WTC11 (cell line): ENCODE measurements around the gene MALT1. TPM values are rescaled to one million over a fixed set of nuclear protein-coding genes. Genes with fewer than 3 reads are reported as not detected.

ENCODE experiments used
- ATAC-seq: fragments of 200-7000 bp; cut with Tn5 transposase; 2 replicates; pipeline ENCODE4 v1.10.0; 2021; ENCODE audit warnings: mild to moderate bottlenecking, moderate library complexity
- CTCF ChIA-PET: fragments of 300-600 bp; sonication (Branson Sonifier 250); formaldehyde crosslinking; loops from one replicate; lab custom pipeline; 2021; ENCODE audit warnings: antibody characterized with exemption; lab: Charles Lee
- POLR2A ChIA-PET: fragments of 350-600 bp; sonication (Branson Sonifier 250); formaldehyde crosslinking; loops from one replicate; lab custom pipeline; 2021; ENCODE audit warnings: antibody characterized with exemption; lab: Charles Lee
- DNase-seq: peaks from one replicate; pipeline ENCODE4 v3.0.0; 2021; ENCODE audit warnings: low spot score
- H3K27ac Mint-ChIP-seq: 2 replicates; pipeline ENCODE4 v1.8.0; 2021; ENCODE audit warnings: mixed read lengths
- H3K27me3 Mint-ChIP-seq: 2 replicates; pipeline ENCODE4 v1.8.0; 2021; ENCODE audit warnings: low read depth, mild to moderate bottlenecking, moderate library complexity, mixed read lengths
- H3K36me3 Mint-ChIP-seq: 2 replicates; pipeline ENCODE4 v1.8.0; 2021; ENCODE audit warnings: mixed read lengths
- H3K4me1 Mint-ChIP-seq: 2 replicates; pipeline ENCODE4 v1.8.0; 2022; ENCODE audit warnings: mixed read lengths
- H3K4me3 Mint-ChIP-seq: 2 replicates; pipeline ENCODE4 v1.8.0; 2021; ENCODE audit warnings: mild to moderate bottlenecking, moderate library complexity, mixed read lengths
- H3K9me3 Mint-ChIP-seq: 2 replicates; pipeline ENCODE4 v1.8.0; 2021; ENCODE audit warnings: mixed read lengths
- ATF1 ChIP-seq: sonication (generic); formaldehyde crosslinking; IDR thresholded peaks from 2 replicates; pipeline ENCODE4 v1.8.1; 2023; ENCODE audit warnings: mild to moderate bottlenecking, moderate library complexity, missing genetic modification reagents
- JUN ChIP-seq: sonication (generic); formaldehyde crosslinking; IDR thresholded peaks from 2 replicates; pipeline ENCODE4 v1.8.0; 2023; ENCODE audit warnings: mild to moderate bottlenecking, missing genetic modification reagents
- TEAD1 ChIP-seq: sonication (generic); formaldehyde crosslinking; IDR thresholded peaks from 2 replicates; pipeline ENCODE4 v1.8.0; 2022; ENCODE audit warnings: mild to moderate bottlenecking, missing genetic modification reagents
- ZNF121 ChIP-seq: sonication (generic); formaldehyde crosslinking; IDR thresholded peaks from 2 replicates; pipeline ENCODE4 v1.8.0; 2023; ENCODE audit warnings: missing genetic modification reagents
- ZNF138 ChIP-seq: sonication (generic); formaldehyde crosslinking; conservative IDR thresholded peaks from 2 replicates; pipeline ENCODE4 v1.8.1; 2022; ENCODE audit warnings: mild to moderate bottlenecking, moderate library complexity, missing genetic modification reagents
- total RNA-seq: library from RNA; stranded (reverse); gene quantifications from 3 replicates; pipeline ENCODE4 v1.2.3, GENCODE V29; 2021
- TF ChIP-seq, protein P1 (sequence below): fragments of 200-600 bp; IDR thresholded peaks from 2 replicates; pipeline ENCODE4 v1.8.0; 2022; ENCODE audit warnings: antibody characterized with exemption
- TF ChIP-seq, protein P2 (sequence below): fragments of 250-450 bp; sonication (Bioruptor Pico); conservative IDR thresholded peaks from 2 replicates; pipeline ENCODE4 v1.9.0; 2021; ENCODE audit warnings: mild to moderate bottlenecking
- TF ChIP-seq, protein P3 (sequence below): sonication (generic); formaldehyde crosslinking; IDR thresholded peaks from 2 replicates; pipeline ENCODE4 v1.8.0; 2022; ENCODE audit warnings: mild to moderate bottlenecking, missing genetic modification reagents
- TF ChIP-seq, protein P4 (sequence below): sonication (generic); formaldehyde crosslinking; IDR thresholded peaks from 2 replicates; pipeline ENCODE4 v1.8.0; 2023; ENCODE audit warnings: missing genetic modification reagents, mild to moderate bottlenecking, borderline replicate concordance
- TF ChIP-seq, protein P5 (sequence below): sonication (generic); formaldehyde crosslinking; IDR thresholded peaks from 2 replicates; pipeline ENCODE4 v1.8.1; 2023; ENCODE audit warnings: mild to moderate bottlenecking, missing genetic modification reagents, borderline replicate concordance
- TF ChIP-seq, protein P6 (sequence below): sonication (generic); formaldehyde crosslinking; IDR thresholded peaks from 2 replicates; pipeline ENCODE4 v1.8.0; 2023; ENCODE audit warnings: missing genetic modification reagents
- TF ChIP-seq, protein P7 (sequence below): sonication (generic); formaldehyde crosslinking; conservative IDR thresholded peaks from 2 replicates; pipeline ENCODE4 v1.8.1; 2023; ENCODE audit warnings: mild to moderate bottlenecking, low read depth, missing genetic modification reagents, moderate library complexity

MALT1 gene
- total RNA-seq, 1 experiment from 2014 or later: 13.2 TPM

DNA sequence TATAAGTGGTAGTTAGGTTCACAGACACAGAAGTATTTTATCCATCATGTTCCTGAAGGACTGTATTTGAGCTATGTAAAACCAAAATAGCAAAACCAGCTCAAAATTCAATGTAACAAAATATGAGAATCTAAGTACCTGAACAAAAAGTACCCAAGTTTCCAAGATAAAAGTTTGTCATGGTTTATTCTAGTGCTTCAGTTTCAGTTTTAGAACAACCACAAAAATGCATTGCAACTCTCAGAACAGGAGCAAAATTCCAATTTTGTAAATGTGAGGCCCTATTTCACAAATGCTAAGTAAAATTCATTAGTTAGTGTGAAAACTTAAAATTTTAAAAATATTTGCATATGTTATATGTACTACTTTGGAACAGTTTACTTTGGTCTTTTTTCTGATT lies 37.4 kb upstream of the MALT1 start:
- no peak overlapping the region for H3K4me3 Mint-ChIP-seq
- TF ChIP-seq ZNF138 (CRISPR knock-in tag): no peak
- TF ChIP-seq, protein P1, sequence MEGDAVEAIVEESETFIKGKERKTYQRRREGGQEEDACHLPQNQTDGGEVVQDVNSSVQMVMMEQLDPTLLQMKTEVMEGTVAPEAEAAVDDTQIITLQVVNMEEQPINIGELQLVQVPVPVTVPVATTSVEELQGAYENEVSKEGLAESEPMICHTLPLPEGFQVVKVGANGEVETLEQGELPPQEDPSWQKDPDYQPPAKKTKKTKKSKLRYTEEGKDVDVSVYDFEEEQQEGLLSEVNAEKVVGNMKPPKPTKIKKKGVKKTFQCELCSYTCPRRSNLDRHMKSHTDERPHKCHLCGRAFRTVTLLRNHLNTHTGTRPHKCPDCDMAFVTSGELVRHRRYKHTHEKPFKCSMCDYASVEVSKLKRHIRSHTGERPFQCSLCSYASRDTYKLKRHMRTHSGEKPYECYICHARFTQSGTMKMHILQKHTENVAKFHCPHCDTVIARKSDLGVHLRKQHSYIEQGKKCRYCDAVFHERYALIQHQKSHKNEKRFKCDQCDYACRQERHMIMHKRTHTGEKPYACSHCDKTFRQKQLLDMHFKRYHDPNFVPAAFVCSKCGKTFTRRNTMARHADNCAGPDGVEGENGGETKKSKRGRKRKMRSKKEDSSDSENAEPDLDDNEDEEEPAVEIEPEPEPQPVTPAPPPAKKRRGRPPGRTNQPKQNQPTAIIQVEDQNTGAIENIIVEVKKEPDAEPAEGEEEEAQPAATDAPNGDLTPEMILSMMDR: no peak
- no peak for TF ChIP-seq JUN (CRISPR knock-in tag)
- no peak for TF ChIP-seq TEAD1 (CRISPR knock-in tag)
- TF ChIP-seq, protein P2, sequence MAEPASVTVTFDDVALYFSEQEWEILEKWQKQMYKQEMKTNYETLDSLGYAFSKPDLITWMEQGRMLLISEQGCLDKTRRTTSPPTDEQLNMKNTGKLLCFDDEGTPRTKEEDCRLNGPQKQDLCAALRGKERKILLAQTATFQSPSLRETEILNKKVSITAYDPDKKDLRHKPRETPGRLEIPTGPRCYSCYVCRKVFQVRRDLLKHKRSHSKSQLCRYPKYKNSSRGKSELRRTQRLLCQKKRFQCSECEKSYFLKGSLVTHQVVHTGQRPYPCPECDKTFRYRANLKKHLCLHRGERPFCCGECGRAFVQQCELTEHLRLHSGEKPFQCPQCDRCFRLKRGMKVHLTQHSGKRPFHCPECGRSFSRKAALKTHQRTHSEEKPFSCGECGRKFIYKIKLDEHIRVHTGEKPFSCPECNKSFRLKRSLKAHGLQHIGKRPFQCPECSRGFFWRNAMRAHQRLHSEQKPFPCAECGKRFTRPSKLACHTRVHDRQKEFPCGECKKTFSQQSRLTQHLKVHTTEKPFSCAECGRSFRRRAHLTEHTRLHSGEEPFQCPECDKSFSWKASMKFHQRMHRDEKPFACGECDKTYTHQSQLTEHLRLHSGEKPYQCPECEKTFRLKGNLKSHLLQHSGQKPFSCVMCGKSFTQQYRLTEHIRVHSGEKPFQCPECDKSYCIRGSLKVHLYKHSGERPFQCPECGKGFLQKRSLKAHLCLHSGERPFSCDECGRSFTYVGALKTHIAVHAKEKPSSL (CRISPR knock-in tag): no peak
- TF ChIP-seq, protein P3, sequence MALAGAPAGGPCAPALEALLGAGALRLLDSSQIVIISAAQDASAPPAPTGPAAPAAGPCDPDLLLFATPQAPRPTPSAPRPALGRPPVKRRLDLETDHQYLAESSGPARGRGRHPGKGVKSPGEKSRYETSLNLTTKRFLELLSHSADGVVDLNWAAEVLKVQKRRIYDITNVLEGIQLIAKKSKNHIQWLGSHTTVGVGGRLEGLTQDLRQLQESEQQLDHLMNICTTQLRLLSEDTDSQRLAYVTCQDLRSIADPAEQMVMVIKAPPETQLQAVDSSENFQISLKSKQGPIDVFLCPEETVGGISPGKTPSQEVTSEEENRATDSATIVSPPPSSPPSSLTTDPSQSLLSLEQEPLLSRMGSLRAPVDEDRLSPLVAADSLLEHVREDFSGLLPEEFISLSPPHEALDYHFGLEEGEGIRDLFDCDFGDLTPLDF (CRISPR knock-in tag): no peak
- TF ChIP-seq, protein P4, sequence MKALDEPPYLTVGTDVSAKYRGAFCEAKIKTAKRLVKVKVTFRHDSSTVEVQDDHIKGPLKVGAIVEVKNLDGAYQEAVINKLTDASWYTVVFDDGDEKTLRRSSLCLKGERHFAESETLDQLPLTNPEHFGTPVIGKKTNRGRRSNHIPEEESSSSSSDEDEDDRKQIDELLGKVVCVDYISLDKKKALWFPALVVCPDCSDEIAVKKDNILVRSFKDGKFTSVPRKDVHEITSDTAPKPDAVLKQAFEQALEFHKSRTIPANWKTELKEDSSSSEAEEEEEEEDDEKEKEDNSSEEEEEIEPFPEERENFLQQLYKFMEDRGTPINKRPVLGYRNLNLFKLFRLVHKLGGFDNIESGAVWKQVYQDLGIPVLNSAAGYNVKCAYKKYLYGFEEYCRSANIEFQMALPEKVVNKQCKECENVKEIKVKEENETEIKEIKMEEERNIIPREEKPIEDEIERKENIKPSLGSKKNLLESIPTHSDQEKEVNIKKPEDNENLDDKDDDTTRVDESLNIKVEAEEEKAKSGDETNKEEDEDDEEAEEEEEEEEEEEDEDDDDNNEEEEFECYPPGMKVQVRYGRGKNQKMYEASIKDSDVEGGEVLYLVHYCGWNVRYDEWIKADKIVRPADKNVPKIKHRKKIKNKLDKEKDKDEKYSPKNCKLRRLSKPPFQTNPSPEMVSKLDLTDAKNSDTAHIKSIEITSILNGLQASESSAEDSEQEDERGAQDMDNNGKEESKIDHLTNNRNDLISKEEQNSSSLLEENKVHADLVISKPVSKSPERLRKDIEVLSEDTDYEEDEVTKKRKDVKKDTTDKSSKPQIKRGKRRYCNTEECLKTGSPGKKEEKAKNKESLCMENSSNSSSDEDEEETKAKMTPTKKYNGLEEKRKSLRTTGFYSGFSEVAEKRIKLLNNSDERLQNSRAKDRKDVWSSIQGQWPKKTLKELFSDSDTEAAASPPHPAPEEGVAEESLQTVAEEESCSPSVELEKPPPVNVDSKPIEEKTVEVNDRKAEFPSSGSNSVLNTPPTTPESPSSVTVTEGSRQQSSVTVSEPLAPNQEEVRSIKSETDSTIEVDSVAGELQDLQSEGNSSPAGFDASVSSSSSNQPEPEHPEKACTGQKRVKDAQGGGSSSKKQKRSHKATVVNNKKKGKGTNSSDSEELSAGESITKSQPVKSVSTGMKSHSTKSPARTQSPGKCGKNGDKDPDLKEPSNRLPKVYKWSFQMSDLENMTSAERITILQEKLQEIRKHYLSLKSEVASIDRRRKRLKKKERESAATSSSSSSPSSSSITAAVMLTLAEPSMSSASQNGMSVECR: no peak
- ChIA-PET CTCF (no interaction called here), POLR2A (no interaction called here)
- H3K9me3 Mint-ChIP-seq: no peaks in the 10 kb centered on the region
- no peaks in the 10 kb centered on the region for H3K36me3 Mint-ChIP-seq
- peaks cover 9% of the 10 kb centered on the region for H3K27me3 Mint-ChIP-seq
- ATAC-seq (no peak), DNase-seq (no peak)
- H3K4me1 Mint-ChIP-seq: peaks cover 24% of the 10 kb centered on the region
- H3K27ac Mint-ChIP-seq: no peak overlapping the region

DNA sequence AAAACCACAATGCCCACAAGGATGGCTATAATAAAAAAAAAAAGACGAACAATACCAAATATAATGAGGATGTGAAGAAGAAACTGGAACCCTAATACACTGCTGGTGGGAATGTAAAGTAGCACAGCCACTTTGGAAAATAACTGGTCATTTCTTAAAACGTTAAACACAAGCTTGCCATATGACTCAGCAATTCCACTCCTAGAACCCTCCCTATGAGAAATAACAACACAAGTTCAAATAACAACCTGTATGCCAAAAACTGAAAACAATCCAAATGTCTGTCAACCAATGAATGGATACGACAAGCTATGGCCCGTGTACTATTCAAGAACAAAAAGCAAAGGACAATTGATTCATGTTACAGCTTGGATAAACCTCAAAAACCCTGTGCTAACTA lies 35.4 kb upstream of the MALT1 start:
- Mint-ChIP-seq H3K4me3 (no peak overlapping the region), H3K36me3 (no peaks in the 10 kb centered on the region), H3K27ac (no peak overlapping the region), H3K9me3 (no peaks in the 10 kb centered on the region), H3K4me1 (peaks cover 15% of the 10 kb centered on the region), H3K27me3 (peaks cover 9% of the 10 kb centered on the region)
- TF ChIP-seq, protein P5, sequence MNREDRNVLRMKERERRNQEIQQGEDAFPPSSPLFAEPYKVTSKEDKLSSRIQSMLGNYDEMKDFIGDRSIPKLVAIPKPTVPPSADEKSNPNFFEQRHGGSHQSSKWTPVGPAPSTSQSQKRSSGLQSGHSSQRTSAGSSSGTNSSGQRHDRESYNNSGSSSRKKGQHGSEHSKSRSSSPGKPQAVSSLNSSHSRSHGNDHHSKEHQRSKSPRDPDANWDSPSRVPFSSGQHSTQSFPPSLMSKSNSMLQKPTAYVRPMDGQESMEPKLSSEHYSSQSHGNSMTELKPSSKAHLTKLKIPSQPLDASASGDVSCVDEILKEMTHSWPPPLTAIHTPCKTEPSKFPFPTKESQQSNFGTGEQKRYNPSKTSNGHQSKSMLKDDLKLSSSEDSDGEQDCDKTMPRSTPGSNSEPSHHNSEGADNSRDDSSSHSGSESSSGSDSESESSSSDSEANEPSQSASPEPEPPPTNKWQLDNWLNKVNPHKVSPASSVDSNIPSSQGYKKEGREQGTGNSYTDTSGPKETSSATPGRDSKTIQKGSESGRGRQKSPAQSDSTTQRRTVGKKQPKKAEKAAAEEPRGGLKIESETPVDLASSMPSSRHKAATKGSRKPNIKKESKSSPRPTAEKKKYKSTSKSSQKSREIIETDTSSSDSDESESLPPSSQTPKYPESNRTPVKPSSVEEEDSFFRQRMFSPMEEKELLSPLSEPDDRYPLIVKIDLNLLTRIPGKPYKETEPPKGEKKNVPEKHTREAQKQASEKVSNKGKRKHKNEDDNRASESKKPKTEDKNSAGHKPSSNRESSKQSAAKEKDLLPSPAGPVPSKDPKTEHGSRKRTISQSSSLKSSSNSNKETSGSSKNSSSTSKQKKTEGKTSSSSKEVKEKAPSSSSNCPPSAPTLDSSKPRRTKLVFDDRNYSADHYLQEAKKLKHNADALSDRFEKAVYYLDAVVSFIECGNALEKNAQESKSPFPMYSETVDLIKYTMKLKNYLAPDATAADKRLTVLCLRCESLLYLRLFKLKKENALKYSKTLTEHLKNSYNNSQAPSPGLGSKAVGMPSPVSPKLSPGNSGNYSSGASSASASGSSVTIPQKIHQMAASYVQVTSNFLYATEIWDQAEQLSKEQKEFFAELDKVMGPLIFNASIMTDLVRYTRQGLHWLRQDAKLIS (CRISPR knock-in tag): no peak
- TF ChIP-seq ZNF121 (CRISPR knock-in tag) (no peak), ATF1 (CRISPR knock-in tag) (no peak)
- TF ChIP-seq, protein P6, sequence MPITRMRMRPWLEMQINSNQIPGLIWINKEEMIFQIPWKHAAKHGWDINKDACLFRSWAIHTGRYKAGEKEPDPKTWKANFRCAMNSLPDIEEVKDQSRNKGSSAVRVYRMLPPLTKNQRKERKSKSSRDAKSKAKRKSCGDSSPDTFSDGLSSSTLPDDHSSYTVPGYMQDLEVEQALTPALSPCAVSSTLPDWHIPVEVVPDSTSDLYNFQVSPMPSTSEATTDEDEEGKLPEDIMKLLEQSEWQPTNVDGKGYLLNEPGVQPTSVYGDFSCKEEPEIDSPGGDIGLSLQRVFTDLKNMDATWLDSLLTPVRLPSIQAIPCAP (CRISPR knock-in tag): no peak
- TF ChIP-seq, protein P7, sequence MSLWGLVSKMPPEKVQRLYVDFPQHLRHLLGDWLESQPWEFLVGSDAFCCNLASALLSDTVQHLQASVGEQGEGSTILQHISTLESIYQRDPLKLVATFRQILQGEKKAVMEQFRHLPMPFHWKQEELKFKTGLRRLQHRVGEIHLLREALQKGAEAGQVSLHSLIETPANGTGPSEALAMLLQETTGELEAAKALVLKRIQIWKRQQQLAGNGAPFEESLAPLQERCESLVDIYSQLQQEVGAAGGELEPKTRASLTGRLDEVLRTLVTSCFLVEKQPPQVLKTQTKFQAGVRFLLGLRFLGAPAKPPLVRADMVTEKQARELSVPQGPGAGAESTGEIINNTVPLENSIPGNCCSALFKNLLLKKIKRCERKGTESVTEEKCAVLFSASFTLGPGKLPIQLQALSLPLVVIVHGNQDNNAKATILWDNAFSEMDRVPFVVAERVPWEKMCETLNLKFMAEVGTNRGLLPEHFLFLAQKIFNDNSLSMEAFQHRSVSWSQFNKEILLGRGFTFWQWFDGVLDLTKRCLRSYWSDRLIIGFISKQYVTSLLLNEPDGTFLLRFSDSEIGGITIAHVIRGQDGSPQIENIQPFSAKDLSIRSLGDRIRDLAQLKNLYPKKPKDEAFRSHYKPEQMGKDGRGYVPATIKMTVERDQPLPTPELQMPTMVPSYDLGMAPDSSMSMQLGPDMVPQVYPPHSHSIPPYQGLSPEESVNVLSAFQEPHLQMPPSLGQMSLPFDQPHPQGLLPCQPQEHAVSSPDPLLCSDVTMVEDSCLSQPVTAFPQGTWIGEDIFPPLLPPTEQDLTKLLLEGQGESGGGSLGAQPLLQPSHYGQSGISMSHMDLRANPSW (CRISPR knock-in tag): no peak
- CTCF ChIA-PET: no interaction called here
- DNase-seq: no peak
- ATAC-seq: no peak
- POLR2A ChIA-PET: no interaction called here
